Measurements from ENCODE around the gene NXPE3.

DNA sequence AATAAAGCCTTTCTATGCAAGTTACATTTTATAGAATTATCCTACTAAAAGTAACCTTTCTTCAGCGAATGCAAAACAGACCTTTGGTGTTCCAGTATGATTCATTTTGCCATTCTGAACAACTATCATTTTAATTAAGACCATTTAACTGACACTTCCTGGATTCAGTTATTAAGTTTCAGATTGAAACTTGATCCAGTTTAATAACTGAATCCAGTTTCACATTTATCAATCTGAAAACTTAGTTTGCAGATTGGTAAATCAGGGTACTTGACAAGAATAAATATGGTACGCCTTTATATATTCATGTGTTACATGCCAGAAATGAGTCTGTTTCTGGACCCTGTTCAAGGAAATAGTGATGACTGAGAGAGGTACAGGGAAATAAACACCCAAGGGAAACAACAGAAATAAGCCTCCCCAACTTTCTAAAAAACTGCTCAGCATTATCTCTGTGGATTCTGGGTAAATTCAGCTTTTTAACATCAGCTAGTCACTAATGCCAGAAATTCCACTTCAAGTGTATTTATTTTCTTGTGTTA lies 47.0 kb downstream of the NXPE3 start:
- no peak for TF ChIP-seq ZNF350 (tag by site-specific recombination; IDR thresholded peaks at IDR 0.05)
- no peak for TF ChIP-seq ZNF16 (tag by site-specific recombination; IDR thresholded peaks at IDR 0.05; ENCODE audit: low read depth)
- no peak for TF ChIP-seq ZNF501 (tag by site-specific recombination; IDR thresholded peaks at IDR 0.05)
- TF ChIP-seq, protein P1, sequence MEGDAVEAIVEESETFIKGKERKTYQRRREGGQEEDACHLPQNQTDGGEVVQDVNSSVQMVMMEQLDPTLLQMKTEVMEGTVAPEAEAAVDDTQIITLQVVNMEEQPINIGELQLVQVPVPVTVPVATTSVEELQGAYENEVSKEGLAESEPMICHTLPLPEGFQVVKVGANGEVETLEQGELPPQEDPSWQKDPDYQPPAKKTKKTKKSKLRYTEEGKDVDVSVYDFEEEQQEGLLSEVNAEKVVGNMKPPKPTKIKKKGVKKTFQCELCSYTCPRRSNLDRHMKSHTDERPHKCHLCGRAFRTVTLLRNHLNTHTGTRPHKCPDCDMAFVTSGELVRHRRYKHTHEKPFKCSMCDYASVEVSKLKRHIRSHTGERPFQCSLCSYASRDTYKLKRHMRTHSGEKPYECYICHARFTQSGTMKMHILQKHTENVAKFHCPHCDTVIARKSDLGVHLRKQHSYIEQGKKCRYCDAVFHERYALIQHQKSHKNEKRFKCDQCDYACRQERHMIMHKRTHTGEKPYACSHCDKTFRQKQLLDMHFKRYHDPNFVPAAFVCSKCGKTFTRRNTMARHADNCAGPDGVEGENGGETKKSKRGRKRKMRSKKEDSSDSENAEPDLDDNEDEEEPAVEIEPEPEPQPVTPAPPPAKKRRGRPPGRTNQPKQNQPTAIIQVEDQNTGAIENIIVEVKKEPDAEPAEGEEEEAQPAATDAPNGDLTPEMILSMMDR (tag by site-specific recombination; IDR thresholded peaks at IDR 0.05): no peak
- no peak for TF ChIP-seq ZNF664 (tag by site-specific recombination; IDR thresholded peaks at IDR 0.05)
- TF ChIP-seq, protein P2, sequence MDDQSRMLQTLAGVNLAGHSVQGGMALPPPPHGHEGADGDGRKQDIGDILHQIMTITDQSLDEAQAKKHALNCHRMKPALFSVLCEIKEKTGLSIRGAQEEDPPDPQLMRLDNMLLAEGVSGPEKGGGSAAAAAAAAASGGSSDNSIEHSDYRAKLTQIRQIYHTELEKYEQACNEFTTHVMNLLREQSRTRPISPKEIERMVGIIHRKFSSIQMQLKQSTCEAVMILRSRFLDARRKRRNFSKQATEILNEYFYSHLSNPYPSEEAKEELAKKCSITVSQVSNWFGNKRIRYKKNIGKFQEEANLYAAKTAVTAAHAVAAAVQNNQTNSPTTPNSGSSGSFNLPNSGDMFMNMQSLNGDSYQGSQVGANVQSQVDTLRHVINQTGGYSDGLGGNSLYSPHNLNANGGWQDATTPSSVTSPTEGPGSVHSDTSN (CRISPR knock-in tag; IDR thresholded peaks at IDR 0.05): no peak
- TF ChIP-seq ZNF416 (tag by site-specific recombination; IDR thresholded peaks at IDR 0.05): no peak
- TF ChIP-seq TCF7L2 (IDR thresholded peaks at IDR 0.05; ENCODE audit: borderline replicate concordance, low read depth, low read length): no peak
- TF ChIP-seq ZNF585B (tag by site-specific recombination; IDR thresholded peaks at IDR 0.05): no peak
- TF ChIP-seq ZNF211 (tag by site-specific recombination; IDR thresholded peaks at IDR 0.05; ENCODE audit: low read depth): no peak
- TF ChIP-seq ZFP3 (tag by site-specific recombination; IDR thresholded peaks at IDR 0.05; ENCODE audit: low read depth): no peak
- TF ChIP-seq YY1 (tag by site-specific recombination; IDR thresholded peaks at IDR 0.05): no peak
- no peak for TF ChIP-seq MYNN (tag by site-specific recombination; IDR thresholded peaks at IDR 0.05; ENCODE audit: borderline replicate concordance)
